HG02870 (cell line): ENCODE results near the gene TMEM39B.
"Not testable (repeated sequence)": the region's sequence is repeated elsewhere in the genome, so short reads cannot be mapped to it uniquely, and the experiment has no call there.

ENCODE experiments used
- ATAC-seq: cut with Tn5 transposase; IDR thresholded peaks from one replicate; pipeline ENCODE4 v1.9.1; 2021; ENCODE audit warnings: mild to moderate bottlenecking, moderate library complexity; ENCODE audit not compliant: unreplicated experiment

Gene TMEM39B

DNA sequence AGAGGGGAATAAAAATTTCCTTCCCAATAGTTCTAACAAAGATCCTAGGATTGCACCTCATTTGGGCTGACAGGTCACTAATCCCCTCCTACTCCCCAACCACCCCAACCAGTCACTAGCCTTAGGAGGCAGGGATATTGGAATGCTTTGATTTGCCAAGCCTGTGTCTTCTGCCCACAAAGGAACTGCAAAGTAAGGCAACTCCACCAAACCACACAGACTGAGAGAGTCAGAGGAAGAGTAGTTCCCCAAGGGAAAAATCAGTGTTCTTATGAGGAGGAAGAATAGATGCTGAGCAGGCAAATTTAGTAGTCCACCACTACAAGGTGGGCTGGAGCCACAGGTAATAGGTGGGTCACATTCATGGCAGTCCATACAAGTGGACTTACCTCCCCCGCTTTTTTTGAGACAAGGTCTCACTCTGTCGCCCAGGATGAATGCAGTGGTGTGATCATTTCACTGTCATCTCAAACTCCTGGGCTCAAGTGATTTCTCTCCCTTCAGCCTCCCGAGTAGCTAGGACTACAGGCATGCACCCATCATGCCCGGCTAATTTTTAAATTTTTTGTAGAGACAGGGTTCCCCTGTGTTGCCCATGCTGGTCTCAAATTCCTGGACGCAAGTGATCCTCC is 3.7 kb upstream of the TMEM39B start:
- no peak for ATAC-seq

DNA sequence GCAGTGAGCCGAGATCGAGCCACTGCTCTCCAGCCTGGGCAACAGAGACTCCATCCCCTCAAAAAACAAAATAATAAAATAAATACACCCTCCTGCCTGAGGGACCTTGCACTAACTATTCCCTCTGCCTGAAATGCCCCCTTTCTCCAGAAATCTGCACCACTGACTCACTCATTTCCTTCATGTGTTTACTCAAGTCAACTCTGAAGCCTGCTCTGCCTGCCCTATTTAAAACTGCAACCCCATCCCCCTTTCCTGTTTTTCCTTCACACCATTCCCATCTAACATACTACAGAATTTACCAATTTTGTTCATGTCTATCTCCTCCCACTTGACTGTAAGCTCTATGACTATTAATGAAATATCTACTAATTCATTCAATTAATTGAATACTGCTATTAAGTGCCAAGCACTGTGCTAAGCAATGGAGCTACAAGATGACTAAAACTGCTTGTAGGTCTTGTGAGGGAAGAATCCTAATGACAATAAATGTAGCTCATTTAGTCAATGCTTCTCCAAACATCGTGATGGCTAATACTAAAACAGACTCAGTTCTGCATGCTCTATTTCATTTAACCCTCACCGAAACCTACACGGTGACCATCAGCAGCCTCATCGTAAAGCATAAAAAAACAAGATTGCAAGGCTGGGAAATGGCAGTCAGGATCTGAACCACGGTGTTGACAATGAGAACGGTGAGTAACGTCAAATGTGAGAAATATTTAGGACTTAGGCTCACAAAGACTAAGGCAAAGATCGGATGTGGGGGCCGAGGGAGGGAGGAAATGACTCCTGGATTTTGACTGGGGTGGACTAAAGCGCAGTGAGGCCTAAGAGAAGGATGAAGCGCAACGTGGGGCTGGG is 749 bp upstream of the TMEM39B start:
- no peak for ATAC-seq

DNA sequence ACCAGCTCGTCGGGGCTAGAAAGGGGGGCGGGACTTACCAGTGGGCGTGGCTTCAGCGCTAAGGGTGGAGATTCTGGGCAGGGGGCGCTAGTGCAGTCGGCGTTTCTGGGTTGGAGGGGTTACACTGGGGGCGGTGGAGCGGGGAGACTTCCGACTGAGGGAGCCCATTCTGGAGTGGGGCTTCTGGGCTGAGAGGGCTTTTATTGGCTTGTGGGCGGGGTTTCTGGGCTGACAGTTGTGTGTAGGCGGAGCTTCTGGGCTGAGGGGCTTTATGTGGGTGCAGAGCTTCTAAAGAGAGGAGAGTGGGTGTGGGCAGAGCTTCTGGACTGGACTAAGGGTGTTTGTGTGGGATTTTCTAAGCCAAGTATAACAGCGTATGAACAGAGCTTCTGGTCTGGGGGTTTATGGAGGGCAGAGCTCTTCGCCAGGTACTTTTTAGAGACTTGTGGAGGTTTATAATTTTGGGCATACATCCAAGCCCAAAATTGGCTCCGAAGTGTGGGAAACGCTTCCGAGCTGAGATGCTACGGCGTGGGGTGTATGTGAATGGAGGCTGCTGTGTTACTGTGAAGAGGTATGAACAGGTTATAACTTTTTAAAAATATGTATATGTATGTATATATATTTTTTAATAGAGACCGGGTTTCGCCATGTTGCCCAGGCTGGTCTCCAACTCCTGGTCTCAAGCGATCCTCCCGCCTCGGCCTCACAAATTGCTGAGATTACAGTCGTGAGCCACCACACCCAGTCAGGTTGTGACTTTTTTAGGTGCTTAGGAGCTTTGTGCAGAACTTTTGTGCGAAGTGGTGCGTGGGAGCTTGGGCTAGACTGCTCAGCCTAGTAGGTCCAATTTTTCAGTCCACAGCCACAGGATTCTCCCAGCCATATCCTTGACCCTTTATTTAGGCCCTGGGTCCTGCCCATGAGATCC is 825 bp downstream of the TMEM39B start:
- no peak for ATAC-seq

DNA sequence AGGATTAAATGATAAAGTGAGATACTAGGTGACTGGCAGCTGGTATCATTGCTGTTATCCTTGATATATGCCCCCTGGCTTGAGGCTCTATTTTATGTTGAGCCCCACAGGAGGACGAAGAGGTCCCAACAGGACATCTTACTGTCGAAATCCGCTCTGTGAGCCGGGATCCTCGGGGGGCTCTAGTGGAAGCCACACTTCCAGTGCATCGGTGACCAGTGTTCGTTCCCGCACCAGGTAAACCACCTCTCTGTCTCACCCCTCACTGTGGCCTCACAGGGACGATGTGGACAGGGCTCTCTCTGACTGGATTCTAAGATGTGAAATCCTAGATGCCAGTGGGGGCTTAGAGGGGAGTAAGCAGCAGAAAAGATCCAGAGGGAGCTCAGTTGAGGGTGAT is 2.1 kb downstream of the TMEM39B start:
- ATAC-seq, result no peak

DNA sequence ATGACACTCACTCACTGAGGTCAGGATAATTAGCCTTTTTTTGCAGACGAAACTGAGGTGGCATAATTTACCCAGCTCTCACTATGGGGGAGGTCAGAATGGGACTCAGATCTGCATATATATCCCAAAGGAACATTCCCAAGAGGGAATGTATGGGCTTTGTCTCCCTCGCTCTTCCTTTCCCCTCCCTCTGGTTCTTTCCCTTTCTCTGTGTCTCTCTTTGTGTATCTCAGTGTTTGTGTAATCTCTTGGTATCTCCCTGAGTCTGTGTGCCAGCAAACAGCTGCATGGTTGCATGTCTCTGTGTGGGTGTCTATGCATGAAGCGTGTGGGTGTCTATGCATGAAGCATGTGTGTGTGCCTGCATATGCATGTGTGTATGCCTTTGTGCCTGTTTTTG is 4.7 kb downstream of the TMEM39B start:
- ATAC-seq, result no peak

DNA sequence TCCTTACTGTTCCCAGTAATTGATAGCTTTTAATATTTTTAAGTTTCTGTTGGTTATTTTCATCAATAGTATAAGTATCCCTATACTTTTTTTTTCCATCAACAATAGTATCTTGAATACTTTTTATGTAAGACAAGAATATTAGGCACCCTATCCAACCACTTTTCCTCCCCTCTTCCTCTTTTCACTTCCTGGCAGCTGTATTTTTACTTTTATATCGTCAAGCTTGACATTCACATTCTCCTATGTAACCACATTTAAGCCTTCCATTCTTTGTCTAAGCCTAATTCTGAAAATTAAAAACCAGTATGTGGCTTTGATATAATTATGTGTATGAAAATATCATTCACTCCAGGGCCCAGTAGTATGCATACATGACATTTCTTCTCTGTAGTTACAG is 9.3 kb downstream of the TMEM39B start:
- ATAC-seq, result no peak

DNA sequence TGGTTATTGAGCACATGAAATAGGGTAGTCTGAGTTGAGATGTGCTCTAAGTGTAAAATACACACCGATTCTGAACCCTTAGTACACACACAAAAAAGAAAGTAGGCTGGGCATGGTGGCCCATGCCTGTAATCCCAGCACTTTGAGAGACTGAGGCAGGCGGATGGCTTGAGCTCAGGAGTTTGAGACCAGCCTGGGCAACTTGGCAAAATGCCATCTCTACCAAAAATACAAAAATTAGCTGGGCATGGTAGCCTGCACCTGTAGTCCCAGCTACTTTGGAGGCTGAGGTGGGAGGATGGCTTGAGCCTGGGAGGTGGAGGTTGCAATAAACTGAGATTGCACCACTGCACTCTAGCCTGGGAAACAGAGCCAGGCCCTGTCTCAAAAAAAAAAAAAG is 13.6 kb downstream of the TMEM39B start:
- ATAC-seq, result not testable (repeated sequence)

DNA sequence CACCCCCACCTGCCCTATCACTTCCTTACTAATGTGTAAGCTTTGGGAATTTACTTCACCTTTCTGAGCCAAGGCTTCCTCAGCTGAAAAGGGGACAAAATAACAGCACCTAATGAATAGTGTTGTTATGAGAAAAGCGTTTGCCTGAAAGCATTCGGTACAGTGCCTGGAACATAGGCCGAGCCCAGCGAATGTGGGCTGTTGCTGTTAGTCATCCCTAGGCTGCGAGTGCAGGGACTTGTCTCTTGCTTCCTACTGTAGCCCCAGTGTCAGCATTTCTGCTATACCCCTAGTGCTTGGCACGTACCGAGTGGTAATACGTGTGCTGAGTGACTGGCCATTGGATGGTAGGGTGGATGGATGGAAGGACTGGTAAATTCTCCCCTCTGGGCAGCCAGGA is 18.4 kb downstream of the TMEM39B start:
- no peak for ATAC-seq

DNA sequence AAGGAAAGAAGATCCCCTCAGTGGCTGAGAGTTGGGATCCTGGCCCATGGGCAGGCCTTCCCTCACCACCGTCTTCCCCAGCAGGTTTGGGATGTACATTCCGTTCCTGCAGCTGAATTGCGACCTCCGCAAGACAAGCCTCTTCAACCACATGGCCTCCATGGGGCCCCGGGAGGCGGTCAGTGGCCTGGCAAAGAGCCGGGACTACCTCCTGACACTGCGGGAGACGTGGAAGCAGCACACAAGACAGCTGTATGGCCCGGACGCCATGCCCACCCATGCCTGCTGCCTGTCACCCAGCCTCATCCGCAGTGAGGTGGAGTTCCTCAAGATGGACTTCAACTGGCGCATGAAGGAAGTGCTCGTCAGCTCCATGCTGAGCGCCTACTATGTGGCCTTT is 18.9 kb downstream of the TMEM39B start:
- ATAC-seq, result no peak

DNA sequence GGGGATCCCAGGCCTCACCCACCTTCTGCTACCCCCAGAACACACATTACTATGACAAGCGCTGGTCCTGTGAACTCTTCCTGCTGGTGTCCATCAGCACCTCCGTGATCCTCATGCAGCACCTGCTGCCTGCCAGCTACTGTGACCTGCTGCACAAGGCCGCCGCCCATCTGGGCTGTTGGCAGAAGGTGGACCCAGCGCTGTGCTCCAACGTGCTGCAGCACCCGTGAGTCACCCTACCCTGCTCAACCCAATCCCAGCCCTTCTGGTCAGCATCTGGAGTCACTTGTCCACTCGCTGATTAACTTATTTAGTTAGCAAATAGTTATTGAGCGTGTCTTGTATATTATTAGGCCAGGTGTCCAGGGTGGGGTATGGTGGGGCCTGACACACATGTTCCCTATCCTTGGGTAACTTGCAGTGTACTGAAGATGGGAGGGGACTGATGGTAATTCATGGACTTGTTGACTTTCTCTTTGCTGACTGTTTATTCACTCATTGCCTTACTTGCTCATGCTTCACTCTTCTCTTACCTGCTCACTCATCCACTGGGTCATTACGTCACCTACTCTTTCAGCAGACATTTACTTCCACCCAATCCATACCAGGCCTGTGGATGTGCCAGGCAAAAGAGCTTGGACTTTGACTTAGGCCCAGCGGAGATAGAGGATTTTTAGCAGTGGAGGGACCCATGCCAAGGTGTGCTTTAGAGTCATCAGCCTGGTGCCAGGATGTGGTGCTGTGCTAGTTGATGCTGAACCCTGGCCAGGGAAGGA is 22.2 kb downstream of the TMEM39B start:
- ATAC-seq, result no peak

DNA sequence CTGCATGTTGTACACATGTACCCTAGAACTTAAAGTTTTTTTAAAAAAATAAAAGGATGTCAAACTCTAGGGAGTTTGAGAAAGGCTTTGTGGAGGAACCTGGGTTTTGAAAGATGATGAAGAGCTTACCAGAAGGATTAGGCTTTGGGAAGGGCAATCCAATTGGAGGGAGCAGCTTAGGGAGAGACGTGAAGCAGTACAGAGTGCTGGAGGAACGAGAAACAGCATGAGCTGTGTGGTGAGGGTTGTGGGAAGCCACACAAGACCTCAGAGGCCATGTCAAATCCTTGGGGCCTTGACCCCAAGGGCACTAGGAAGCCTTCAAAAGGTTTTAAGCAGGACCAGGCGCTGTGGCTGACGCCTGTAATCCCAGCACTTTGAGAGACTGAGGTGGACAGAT is 26.7 kb downstream of the TMEM39B start:
- no peak for ATAC-seq

DNA sequence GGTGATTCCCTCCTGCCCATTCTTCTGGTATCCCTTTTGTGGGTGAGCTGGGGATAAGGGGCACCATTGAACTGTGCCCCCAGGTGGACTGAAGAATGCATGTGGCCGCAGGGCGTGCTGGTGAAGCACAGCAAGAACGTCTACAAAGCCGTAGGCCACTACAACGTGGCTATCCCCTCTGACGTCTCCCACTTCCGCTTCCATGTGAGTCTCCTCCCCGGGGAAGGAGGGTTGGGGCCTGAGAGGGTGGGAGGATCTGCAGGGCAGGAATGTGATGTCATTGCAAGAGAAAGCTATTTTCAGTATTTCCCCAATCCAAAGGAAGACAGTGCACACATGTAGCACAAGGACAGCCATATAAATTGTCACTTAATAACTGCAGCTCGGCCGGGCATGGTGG is 27.6 kb downstream of the TMEM39B start:
- no peak for ATAC-seq

DNA sequence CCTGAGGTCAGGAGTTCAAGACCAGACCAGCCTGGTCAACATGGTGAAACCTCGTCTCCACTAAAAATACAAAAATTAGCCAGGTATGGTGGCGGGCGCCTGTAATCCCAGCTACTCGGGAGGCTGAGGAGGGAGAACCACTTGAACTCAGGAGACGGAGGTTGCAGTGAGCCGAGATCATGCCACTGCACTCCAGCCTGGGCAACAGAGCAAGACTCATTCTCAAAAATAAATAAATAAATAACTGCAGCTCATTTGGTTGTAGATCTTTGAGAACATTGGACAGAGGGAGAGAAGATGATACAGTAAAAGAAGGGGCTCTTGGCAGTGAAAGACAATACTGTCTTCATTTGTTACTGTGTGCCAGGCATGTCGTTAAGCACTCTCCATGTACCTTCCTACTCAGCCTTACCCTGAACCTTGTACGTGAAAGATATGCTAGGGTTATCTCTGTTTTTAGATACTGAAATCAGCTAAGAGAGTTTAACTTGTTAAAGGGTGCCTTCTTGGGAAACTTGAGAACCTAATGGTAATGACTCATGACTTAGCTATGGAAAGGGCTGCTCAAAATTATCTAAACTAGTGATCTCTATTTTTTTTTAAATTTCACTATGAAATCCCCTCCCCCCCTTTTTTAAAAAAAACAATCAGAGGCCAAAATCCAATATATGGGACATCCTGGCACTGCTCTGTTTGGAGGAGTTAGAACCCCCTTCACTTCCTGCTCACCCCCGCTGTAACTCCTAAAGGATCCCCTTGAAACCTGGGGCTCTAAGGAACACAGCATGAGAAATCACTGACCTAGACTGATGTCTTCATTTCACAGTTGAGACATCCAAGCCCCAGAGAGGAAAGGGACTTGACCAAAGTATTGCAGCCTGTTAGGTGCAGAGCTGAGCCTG is 28.3 kb downstream of the TMEM39B start:
- ATAC-seq, result no peak

DNA sequence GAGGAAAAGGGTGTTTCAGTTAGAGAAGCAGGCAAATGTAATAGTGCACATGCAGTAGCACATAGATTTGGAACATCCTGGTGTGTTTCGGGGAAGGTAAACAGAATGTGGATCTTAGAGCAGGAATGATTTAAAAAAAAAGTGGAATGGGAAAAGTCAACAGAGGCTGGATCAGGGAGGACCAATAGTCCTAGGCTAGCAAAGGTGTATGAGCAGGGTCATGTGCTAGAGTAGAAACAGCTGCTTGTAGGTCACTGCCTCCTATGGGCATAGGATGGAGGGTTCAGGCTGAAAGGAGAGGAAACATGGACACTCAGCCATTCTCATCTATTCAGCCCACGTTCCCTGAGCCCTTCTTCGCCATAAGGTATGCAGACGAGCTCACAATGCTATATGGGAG is 31.4 kb downstream of the TMEM39B start:
- no peak for ATAC-seq

DNA sequence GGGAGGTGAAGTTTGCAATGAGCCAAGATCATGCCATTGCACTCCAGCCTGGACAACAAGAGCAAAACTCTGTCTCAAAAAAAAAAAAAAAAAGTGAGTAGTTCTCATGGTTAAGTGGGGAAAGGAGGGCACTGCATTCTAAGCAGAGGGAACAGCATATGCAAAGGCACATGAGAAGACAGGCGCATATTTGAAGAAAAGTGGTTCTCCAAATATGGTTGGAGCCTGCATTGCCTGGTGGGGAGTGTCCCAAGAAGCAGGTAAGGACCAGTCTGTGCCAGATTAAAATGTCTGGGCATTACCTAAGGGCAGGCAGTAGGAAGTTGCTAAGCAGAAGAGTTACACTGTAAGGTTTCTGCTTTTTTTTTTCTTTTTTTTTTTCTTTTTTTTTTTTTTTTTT is 32.6 kb downstream of the TMEM39B start:
- ATAC-seq, result no peak

DNA sequence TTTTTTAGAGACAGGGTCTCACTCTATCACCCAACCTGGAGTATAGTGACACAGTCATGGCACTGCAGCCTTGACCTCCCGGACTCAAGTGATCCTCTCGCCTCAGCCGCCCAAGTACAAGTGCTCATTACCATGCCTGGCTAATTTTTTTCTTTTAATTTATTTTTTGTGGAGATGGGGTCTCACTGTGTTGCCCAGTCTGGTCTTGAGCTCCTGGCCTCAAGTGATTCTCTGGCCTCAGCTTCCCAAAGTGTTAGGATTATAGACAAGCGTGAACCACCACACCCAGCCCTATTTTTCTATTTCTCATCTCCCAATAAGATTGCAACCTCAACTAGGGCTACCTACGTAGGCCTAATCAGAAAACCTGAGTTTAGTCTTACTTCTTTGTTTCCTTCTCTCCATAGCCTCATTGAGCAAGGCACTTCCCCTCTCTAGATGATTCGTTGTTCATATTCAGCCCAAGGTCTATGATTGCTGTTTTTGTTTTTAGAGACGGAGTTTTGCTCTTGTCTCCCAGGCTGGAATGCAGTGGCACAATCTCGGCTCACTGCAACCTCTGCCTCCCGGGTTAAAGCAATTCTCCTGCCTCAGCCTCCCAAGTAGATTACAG is 34.0 kb downstream of the TMEM39B start:
- no peak for ATAC-seq

DNA sequence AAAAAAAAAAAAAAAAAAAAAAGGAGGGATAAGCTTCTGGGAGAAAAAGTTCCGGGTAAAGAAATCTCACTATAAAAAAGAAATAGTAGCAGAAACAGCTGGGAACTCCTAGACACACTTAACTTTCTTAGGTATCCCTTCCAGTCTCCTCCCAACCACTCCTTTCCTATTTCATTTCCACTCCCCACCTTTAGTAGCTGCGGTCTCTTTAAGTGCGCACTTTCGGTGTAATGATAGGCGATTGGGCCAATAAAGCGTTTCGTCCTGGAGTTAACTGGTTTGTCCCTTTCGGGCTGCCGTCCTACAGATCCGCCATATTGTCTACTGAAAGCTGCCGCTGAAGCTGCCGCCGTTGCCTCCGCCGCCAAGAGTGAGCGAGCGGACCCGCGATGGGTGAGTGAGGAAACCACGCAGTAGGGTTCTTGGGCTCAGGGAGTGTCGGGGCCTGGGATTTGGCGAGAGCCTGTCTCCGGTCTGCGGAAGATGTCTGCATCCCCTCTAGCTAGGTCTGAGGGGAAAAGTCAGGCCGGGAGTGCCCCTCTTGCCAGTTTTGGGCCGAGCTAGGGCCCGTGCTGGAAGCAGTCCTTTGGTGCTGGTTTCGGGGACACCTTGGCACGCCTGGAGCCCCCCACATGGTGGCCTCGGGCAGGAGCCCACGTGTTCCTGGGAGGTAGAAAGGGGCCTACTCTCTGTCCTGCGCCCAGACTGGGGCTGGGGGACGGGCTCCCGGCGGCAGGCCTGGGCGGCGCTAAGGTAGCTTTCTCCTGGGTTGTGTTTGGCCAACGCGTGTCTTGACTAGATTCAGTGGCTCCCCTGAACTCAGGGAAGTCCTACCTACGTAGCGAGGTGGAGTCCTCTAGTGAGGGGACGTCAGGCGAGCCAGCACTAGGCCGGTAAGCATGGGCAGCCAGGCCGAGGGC is 35.3 kb downstream of the TMEM39B start, which contains the start of gene KPNA6:
TSS of gene KPNA6 (plus strand) at position 315 of the 920 bp plus-strand sequence. CDS start at position 390, 75 bp downstream.
- ATAC-seq, result no peak

DNA sequence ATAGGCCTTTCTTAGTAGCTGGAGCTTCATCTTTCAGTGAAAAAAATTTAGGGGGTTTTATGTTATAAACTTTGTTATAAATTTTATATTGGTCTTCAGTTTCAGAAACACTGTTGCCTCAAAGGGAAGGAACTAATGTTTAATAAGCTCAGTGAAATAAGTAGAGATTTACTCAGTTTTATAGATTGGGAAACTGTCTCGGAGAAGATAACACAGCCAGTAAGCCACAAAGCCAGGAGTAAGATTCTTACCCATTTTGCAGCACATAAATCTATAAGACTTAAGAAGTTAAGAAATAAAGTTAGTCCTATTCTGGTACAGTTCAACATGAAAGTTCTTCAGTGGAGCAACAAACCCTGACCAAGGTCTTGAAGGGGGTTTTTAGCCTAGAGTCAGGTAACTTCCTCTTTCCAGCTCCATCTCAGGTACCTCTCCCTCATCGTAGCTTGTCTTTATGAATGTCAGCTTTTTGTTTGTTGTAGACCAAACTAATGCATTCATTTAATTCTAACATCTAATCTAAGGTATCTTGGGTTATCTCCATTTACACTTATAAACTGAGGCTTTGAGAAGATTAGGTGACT is 38.4 kb downstream of the TMEM39B start:
- ATAC-seq, result no peak
